ENCODE measurements around the gene DUOX2. TPM values are rescaled to one million over a fixed set of nuclear protein-coding genes. Genes with fewer than 3 reads are reported as not detected.
"Not testable (repeated sequence)": the region's sequence is repeated elsewhere in the genome, so short reads cannot be mapped to it uniquely, and the experiment has no call there.

Gene DUOX2
- total and polyA plus RNA-seq, 4 donors: 0.08 to 0.11 TPM; not detected in 2

GRCh38 chr15:45093013-45093412, 21.0 kb downstream of the DUOX2 start:
- DNase-seq (ENCODE audit: low read depth in 4 of 6, low spot score in 6 of 6): no peak
- WGBS (ENCODE audit: insufficient coverage): 92% methylated on average over 3 of the region's 4 CpGs

GRCh38 chr15:45091576-45091975, 22.4 kb downstream of the DUOX2 start:
- no peak overlapping the region for H3K4me3 ChIP-seq (ENCODE audit: low read depth, low read length)
- no peaks in the 10 kb centered on the region for H3K9me3 ChIP-seq (ENCODE audit: control insufficient read depth, insufficient read depth, low read length)
- no peak overlapping the region for H3K27ac ChIP-seq (ENCODE audit: low read depth, low read length)
- 87% methylated on average over 2 of the region's 2 CpGs for WGBS (ENCODE audit: insufficient coverage)
- H3K36me3 ChIP-seq (ENCODE audit: control insufficient read depth, insufficient read depth, low read length): no peaks in the 10 kb centered on the region
- H3K27me3 ChIP-seq (ENCODE audit: control insufficient read depth, insufficient read depth, low read length): no peaks in the 10 kb centered on the region
- DNase-seq (ENCODE audit: low read depth in 4 of 6, low spot score in 6 of 6): no peak
- H3K4me1 ChIP-seq (ENCODE audit: control insufficient read depth, insufficient read depth, low read length): no peaks in the 10 kb centered on the region

More at GRCh38 chr15:45093013-45093412, 21.0 kb downstream of the DUOX2 start:
- H3K36me3 ChIP-seq (ENCODE audit: control insufficient read depth, insufficient read depth, low read length): no peaks in the 10 kb centered on the region
- no peaks in the 10 kb centered on the region for H3K4me1 ChIP-seq (ENCODE audit: control insufficient read depth, insufficient read depth, low read length)
- H3K9me3 ChIP-seq (ENCODE audit: control insufficient read depth, insufficient read depth, low read length): no peaks in the 10 kb centered on the region
- no peaks in the 10 kb centered on the region for H3K27me3 ChIP-seq (ENCODE audit: control insufficient read depth, insufficient read depth, low read length)
- no peak overlapping the region for H3K27ac ChIP-seq (ENCODE audit: low read depth, low read length)
- no peak overlapping the region for H3K4me3 ChIP-seq (ENCODE audit: low read depth, low read length)

GRCh38 chr15:45091161-45091560, 22.8 kb downstream of the DUOX2 start:
- H3K9me3 ChIP-seq (ENCODE audit: control insufficient read depth, insufficient read depth, low read length): no peaks in the 10 kb centered on the region
- 78% methylated on average over 7 of the region's 7 CpGs for WGBS (ENCODE audit: insufficient coverage)
- H3K4me3 ChIP-seq (ENCODE audit: low read depth, low read length): no peak overlapping the region
- no peaks in the 10 kb centered on the region for H3K27me3 ChIP-seq (ENCODE audit: control insufficient read depth, insufficient read depth, low read length)
- no peaks in the 10 kb centered on the region for H3K4me1 ChIP-seq (ENCODE audit: control insufficient read depth, insufficient read depth, low read length)
- no peak overlapping the region for H3K27ac ChIP-seq (ENCODE audit: low read depth, low read length)
- no peaks in the 10 kb centered on the region for H3K36me3 ChIP-seq (ENCODE audit: control insufficient read depth, insufficient read depth, low read length)
- no peak for DNase-seq (ENCODE audit: low read depth in 4 of 6, low spot score in 6 of 6)

- Histone ChIP-seq H3K27ac (ENCODE audit: low read depth, low read length) (no peak overlapping the region), H3K4me3 (ENCODE audit: low read depth, low read length) (no peak overlapping the region), H3K4me1 (ENCODE audit: control insufficient read depth, insufficient read depth, low read length) (no peaks in the 10 kb centered on the region), H3K36me3 (ENCODE audit: control insufficient read depth, insufficient read depth, low read length) (no peaks in the 10 kb centered on the region), H3K27me3 (ENCODE audit: control insufficient read depth, insufficient read depth, low read length) (no peaks in the 10 kb centered on the region), H3K9me3 (ENCODE audit: control insufficient read depth, insufficient read depth, low read length) (no peaks in the 10 kb centered on the region)
- DNase-seq (ENCODE audit: low read depth in 4 of 6, low spot score in 6 of 6): no peak
- WGBS (ENCODE audit: insufficient coverage): no CpG with 5 or more reads among the region's 3 CpGs
Observed at GRCh38 chr15:45089712-45090373, 24.1 kb downstream of the DUOX2 start.

- WGBS (ENCODE audit: insufficient coverage): 100% methylated on average over 4 of the region's 10 CpGs
- no peak for DNase-seq (ENCODE audit: low read depth in 4 of 6, low spot score in 6 of 6)
- Histone ChIP-seq H3K36me3 (ENCODE audit: control insufficient read depth, insufficient read depth, low read length) (no peaks in the 10 kb centered on the region), H3K27me3 (ENCODE audit: control insufficient read depth, insufficient read depth, low read length) (no peaks in the 10 kb centered on the region), H3K4me3 (ENCODE audit: low read depth, low read length) (no peak overlapping the region), H3K27ac (ENCODE audit: low read depth, low read length) (no peak overlapping the region), H3K9me3 (ENCODE audit: control insufficient read depth, insufficient read depth, low read length) (no peaks in the 10 kb centered on the region), H3K4me1 (ENCODE audit: control insufficient read depth, insufficient read depth, low read length) (no peaks in the 10 kb centered on the region)
Observed at GRCh38 chr15:45088801-45089711, 24.9 kb downstream of the DUOX2 start.

GRCh38 chr15:45087513-45087912, 26.5 kb downstream of the DUOX2 start:
- no peak for DNase-seq (ENCODE audit: low read depth in 4 of 6, low spot score in 6 of 6)
- no CpG with 5 or more reads among the region's 1 CpG for WGBS (ENCODE audit: insufficient coverage)
- Histone ChIP-seq H3K9me3 (ENCODE audit: control insufficient read depth, insufficient read depth, low read length) (no peaks in the 10 kb centered on the region), H3K27me3 (ENCODE audit: control insufficient read depth, insufficient read depth, low read length) (no peaks in the 10 kb centered on the region), H3K4me1 (ENCODE audit: control insufficient read depth, insufficient read depth, low read length) (no peaks in the 10 kb centered on the region), H3K27ac (ENCODE audit: low read depth, low read length) (no peak overlapping the region), H3K4me3 (ENCODE audit: low read depth, low read length) (no peak overlapping the region), H3K36me3 (ENCODE audit: control insufficient read depth, insufficient read depth, low read length) (no peaks in the 10 kb centered on the region)

GRCh38 chr15:45084163-45084562, 29.8 kb downstream of the DUOX2 start:
- no peaks in the 10 kb centered on the region for H3K27me3 ChIP-seq (ENCODE audit: control insufficient read depth, insufficient read depth, low read length)
- no peaks in the 10 kb centered on the region for H3K9me3 ChIP-seq (ENCODE audit: control insufficient read depth, insufficient read depth, low read length)
- 92% methylated on average over 2 of the region's 3 CpGs for WGBS (ENCODE audit: insufficient coverage)
- H3K36me3 ChIP-seq (ENCODE audit: control insufficient read depth, insufficient read depth, low read length): no peaks in the 10 kb centered on the region
- H3K4me1 ChIP-seq (ENCODE audit: control insufficient read depth, insufficient read depth, low read length): no peaks in the 10 kb centered on the region
- no peak for DNase-seq (ENCODE audit: low read depth in 4 of 6, low spot score in 6 of 6)
- H3K4me3 ChIP-seq (ENCODE audit: low read depth, low read length): no peak overlapping the region
- no peak overlapping the region for H3K27ac ChIP-seq (ENCODE audit: low read depth, low read length)

GRCh38 chr15:45083223-45083622, 30.7 kb downstream of the DUOX2 start:
- H3K9me3 ChIP-seq (ENCODE audit: control insufficient read depth, insufficient read depth, low read length): no peaks in the 10 kb centered on the region
- H3K27ac ChIP-seq (ENCODE audit: low read depth, low read length): no peak overlapping the region
- H3K4me1 ChIP-seq (ENCODE audit: control insufficient read depth, insufficient read depth, low read length): no peaks in the 10 kb centered on the region
- no peaks in the 10 kb centered on the region for H3K27me3 ChIP-seq (ENCODE audit: control insufficient read depth, insufficient read depth, low read length)
- no peak for DNase-seq (ENCODE audit: low read depth in 4 of 6, low spot score in 6 of 6)
- no peak overlapping the region for H3K4me3 ChIP-seq (ENCODE audit: low read depth, low read length)
- H3K36me3 ChIP-seq (ENCODE audit: control insufficient read depth, insufficient read depth, low read length): no peaks in the 10 kb centered on the region

- not testable (repeated sequence) for H3K27ac ChIP-seq (ENCODE audit: low read depth, low read length); H3K27me3 ChIP-seq (ENCODE audit: control insufficient read depth, insufficient read depth, low read length); H3K9me3 ChIP-seq (ENCODE audit: control insufficient read depth, insufficient read depth, low read length); H3K4me3 ChIP-seq (ENCODE audit: low read depth, low read length); H3K4me1 ChIP-seq (ENCODE audit: control insufficient read depth, insufficient read depth, low read length); H3K36me3 ChIP-seq (ENCODE audit: control insufficient read depth, insufficient read depth, low read length); DNase-seq (ENCODE audit: low read depth in 4 of 6, low spot score in 6 of 6)
- no CpG with 5 or more reads among the region's 10 CpGs for WGBS (ENCODE audit: insufficient coverage)
Observed at GRCh38 chr15:45082412-45082811, 31.6 kb downstream of the DUOX2 start.

- not testable (repeated sequence) for H3K27ac ChIP-seq (ENCODE audit: low read depth, low read length); H3K4me1 ChIP-seq (ENCODE audit: control insufficient read depth, insufficient read depth, low read length); DNase-seq (ENCODE audit: low read depth in 4 of 6, low spot score in 6 of 6); H3K27me3 ChIP-seq (ENCODE audit: control insufficient read depth, insufficient read depth, low read length); H3K36me3 ChIP-seq (ENCODE audit: control insufficient read depth, insufficient read depth, low read length); H3K9me3 ChIP-seq (ENCODE audit: control insufficient read depth, insufficient read depth, low read length); H3K4me3 ChIP-seq (ENCODE audit: low read depth, low read length)
- WGBS (ENCODE audit: insufficient coverage): no CpG with 5 or more reads among the region's 3 CpGs
Observed at GRCh38 chr15:45080593-45080992, 33.4 kb downstream of the DUOX2 start.
